HEK293T (cell line): ENCODE results near the gene PHACTR3.

Experiments used
- ARNT ChIP-seq: fragments of 450-650 bp; IDR thresholded peaks from 2 replicates; pipeline ENCODE4 v1.6.1; 2017; ENCODE audit warnings: mild to moderate bottlenecking
- BHLHE40 ChIP-seq: fragments of 450-650 bp; IDR thresholded peaks from 2 replicates; pipeline ENCODE4 v1.6.1; 2016; ENCODE audit warnings: mild to moderate bottlenecking, moderate library complexity, borderline replicate concordance
- FOXK2 ChIP-seq: fragments of 450-650 bp; IDR thresholded peaks from 2 replicates; pipeline ENCODE4 v1.6.1; 2016; ENCODE audit warnings: mild to moderate bottlenecking
- HDGF ChIP-seq: fragments of 450-650 bp; IDR thresholded peaks from 2 replicates; pipeline ENCODE4 v1.6.1; 2017; ENCODE audit warnings: antibody characterized with exemption, borderline replicate concordance
- LEF1 ChIP-seq: fragments of 450-650 bp; IDR thresholded peaks from 2 replicates; pipeline ENCODE4 v1.6.1; 2017; ENCODE audit warnings: mild to moderate bottlenecking, borderline replicate concordance
- SP1 ChIP-seq: fragments of 450-650 bp; IDR thresholded peaks from 2 replicates; pipeline ENCODE4 v1.6.1; 2017
- SUZ12 ChIP-seq: fragments of 450-650 bp; IDR thresholded peaks from 2 replicates; pipeline ENCODE4 v1.6.1; 2016; ENCODE audit warnings: mild to moderate bottlenecking
- TARDBP ChIP-seq: fragments of 450-650 bp; IDR thresholded peaks from 2 replicates; pipeline ENCODE4 v1.6.1; 2016
- TF ChIP-seq, protein P1 (sequence below): fragments of 450-650 bp; IDR thresholded peaks from 2 replicates; pipeline ENCODE4 v1.6.1; 2016

DNA sequence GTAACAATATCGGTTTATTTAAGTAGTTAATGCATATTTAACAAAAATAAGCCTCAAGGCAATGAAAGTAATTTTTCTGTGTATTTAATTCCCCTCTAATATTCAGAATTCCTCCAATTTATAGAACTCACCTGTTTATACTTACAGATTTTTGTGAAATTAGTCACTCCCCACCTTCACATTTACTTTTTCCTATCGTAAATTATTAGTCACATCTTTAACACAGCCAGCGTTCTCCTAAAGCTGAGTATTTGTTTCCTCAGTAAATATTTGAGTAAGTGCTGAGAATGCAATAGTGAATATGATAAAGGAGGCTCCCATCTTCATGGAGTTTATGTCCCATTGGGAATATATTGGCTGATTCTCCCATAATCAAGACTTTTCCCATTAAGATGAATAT lies 241.1 kb downstream of the PHACTR3 start:
- TF ChIP-seq LEF1 (no peak), BHLHE40 (no peak), SP1 (no peak), HDGF (no peak), SUZ12 (no peak), TARDBP (no peak), FOXK2 (no peak), ARNT (no peak)
- TF ChIP-seq, protein P1, sequence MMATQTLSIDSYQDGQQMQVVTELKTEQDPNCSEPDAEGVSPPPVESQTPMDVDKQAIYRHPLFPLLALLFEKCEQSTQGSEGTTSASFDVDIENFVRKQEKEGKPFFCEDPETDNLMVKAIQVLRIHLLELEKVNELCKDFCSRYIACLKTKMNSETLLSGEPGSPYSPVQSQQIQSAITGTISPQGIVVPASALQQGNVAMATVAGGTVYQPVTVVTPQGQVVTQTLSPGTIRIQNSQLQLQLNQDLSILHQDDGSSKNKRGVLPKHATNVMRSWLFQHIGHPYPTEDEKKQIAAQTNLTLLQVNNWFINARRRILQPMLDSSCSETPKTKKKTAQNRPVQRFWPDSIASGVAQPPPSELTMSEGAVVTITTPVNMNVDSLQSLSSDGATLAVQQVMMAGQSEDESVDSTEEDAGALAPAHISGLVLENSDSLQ, result no peak
